Left lung (tissue), 10 donors: ENCODE measurements around the gene RBM26. TPM values are rescaled to one million over a fixed set of nuclear protein-coding genes. Genes with fewer than 3 reads are reported as not detected.

Experiments used
- ATAC-seq: fragments of 200-7000 bp; cut with Tn5 transposase; one replicate; pipeline ENCODE4 v1.9.1; 2020; ENCODE audit warnings: moderate library complexity
- DNase-seq, 4 donors: peaks; one replicate each; pipeline ENCODE4 v3.0.0-alpha.2; 2013 to 2020
- H3K27ac ChIP-seq, 2 donors: fragments of 200-600 bp; sonication (generic) in 1 of 2; one replicate each; pipeline versions ENCODE4 v1.5.0 to v1.8.0; 2020 to 2021
- H3K27me3 ChIP-seq, 2 donors: fragments of 200-600 bp; sonication (generic) in 1 of 2; one replicate each; pipeline versions ENCODE4 v1.5.0 to v1.8.0; 2020 to 2021
- H3K36me3 ChIP-seq, 2 donors: fragments of 200-600 bp; sonication (generic) in 1 of 2; one replicate each; pipeline versions ENCODE4 v1.5.0 to v1.8.0; 2020 to 2021
- H3K4me1 ChIP-seq, 2 donors: fragments of 200-600 bp; one replicate each; pipeline ENCODE4 v1.8.0; 2021
- H3K4me3 ChIP-seq, 2 donors: fragments of 200-600 bp; sonication (generic) in 1 of 2; one replicate each; pipeline versions ENCODE4 v1.5.0 to v1.8.0; 2020 to 2021; ENCODE audit warnings: mild to moderate bottlenecking in 1 of 2
- H3K9me3 ChIP-seq, 2 donors: fragments of 200-600 bp; sonication (generic) in 1 of 2; one replicate each; pipeline versions ENCODE4 v1.5.0 to v1.8.0; 2020 to 2021
- CTCF ChIP-seq, 2 donors: fragments of 200-600 bp; sonication (generic) in 1 of 2; IDR thresholded peaks; one replicate each; pipeline versions ENCODE4 v1.5.0 to v1.8.0; 2021; ENCODE audit warnings: antibody characterized with exemption in 2 of 2
- intact Hi-C, 2 donors: fragments of 100-400 bp; cut with DNase I; formaldehyde crosslinking; loops; one replicate each; pipeline versions ENCODE4 v1.11.2 to v1.14.2; 2022
- polyA plus RNA-seq, 6 donors: library from polyadenylated mRNA; unstranded; fragments of 120-200 nt; gene quantifications; one replicate each; pipeline ENCODE4 v1.2.1, GENCODE V29; 2013; ENCODE audit not compliant: insufficient read length in 6 of 6
- total RNA-seq, 2 donors: library from RNA; stranded (reverse); fragmentation: NEBNext Ultra II Directional; extraction: Animal tissue kit (Norgen Biotek cat#: 25700); gene quantifications; one replicate each; pipeline ENCODE4 v1.2.1, GENCODE V29; 2021
- donor health status: DM: no; HTN: yes; CAD: no.
- donor health status: DM: no; HTN: no; CAD: no.

The RBM26 gene
- total and polyA plus RNA-seq, 8 donors, result 29.0 to 115 (median 110) TPM

GRCh38 chr13:79417741-79418140 lies 11.7 kb upstream of the RBM26 start:
- intact Hi-C loops, result no loop called here
- ATAC-seq (no peak), DNase-seq (no peak)
- Histone ChIP-seq H3K27me3 (no peaks in the 10 kb centered on the region), H3K4me3 (no peak overlapping the region), H3K27ac (no peak overlapping the region), H3K9me3 (no peaks in the 10 kb centered on the region), H3K36me3 (peaks cover 0 to 7% of the 10 kb centered on the region in 2 donors), H3K4me1 (no peaks in the 10 kb centered on the region)
- TF ChIP-seq CTCF (IDR thresholded peaks at IDR 0.05), result no peak

GRCh38 chr13:79413521-79413920 lies 7.5 kb upstream of the RBM26 start:
- no peak for TF ChIP-seq CTCF (IDR thresholded peaks at IDR 0.05)
- H3K4me1 ChIP-seq, result no peaks in the 10 kb centered on the region
- H3K4me3 ChIP-seq, result no peak overlapping the region
- peaks cover 0 to 7% of the 10 kb centered on the region in 2 donors for H3K36me3 ChIP-seq
- H3K27ac ChIP-seq, result no peak overlapping the region
- intact Hi-C loops, result no loop called here
- DNase-seq, result no peak
- no peaks in the 10 kb centered on the region for H3K27me3 ChIP-seq
- no peaks in the 10 kb centered on the region for H3K9me3 ChIP-seq
- peak; percentile 84 for ATAC-seq

DNA sequence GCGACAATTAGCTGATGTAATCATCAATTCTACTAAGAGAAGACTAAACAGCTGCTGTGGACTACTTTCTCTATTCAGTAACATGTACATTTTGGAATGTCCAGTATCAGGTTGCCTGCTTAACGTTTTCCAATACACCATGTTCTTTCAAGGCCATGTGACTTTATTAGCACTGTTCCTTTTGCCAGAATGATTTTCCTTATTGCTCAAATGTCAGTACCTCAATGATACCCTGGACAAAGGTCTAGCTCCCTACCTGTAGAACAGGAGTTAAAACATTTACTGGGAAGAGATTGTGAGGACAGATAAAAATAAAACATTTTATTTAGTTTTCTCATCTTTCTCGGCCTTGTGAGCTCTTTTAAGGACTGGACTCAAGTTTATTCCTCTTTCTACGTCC lies 3.8 kb upstream of the RBM26 start:
- Histone ChIP-seq H3K4me1 (peaks cover 7 to 18% of the 10 kb centered on the region in 2 donors), H3K27me3 (no peaks in the 10 kb centered on the region), H3K9me3 (no peaks in the 10 kb centered on the region), H3K27ac (no peak overlapping the region), H3K4me3 (no peak overlapping the region), H3K36me3 (peaks cover 0 to 7% of the 10 kb centered on the region in 2 donors)
- DNase-seq (no peak), ATAC-seq (no peak)
- TF ChIP-seq CTCF (IDR thresholded peaks at IDR 0.05), result no peak
- intact Hi-C loops, result no loop called here

- no peaks in the 10 kb centered on the region for H3K36me3 ChIP-seq
- peak overlapping the region in 1 of 2 donors; percentile 88 for H3K4me3 ChIP-seq
- TF ChIP-seq CTCF (IDR thresholded peaks at IDR 0.05), result no peak
Observed at GRCh38 chr13:79407349-79407979, 1.4 kb upstream of the RBM26 start.

GRCh38 chr13:79406597-79406908 lies 498 bp upstream of the RBM26 start:
- H3K27me3 ChIP-seq, result no peaks in the 10 kb centered on the region
- intact Hi-C loops, result no loop called here
- peak; percentile 37 for ATAC-seq

More at GRCh38 chr13:79407349-79407979, 1.4 kb upstream of the RBM26 start:
- H3K27ac ChIP-seq, result no peak overlapping the region
- ATAC-seq (peak; percentile 3), DNase-seq (no peak)
- intact Hi-C loops, result no loop called here
- no peaks in the 10 kb centered on the region for H3K9me3 ChIP-seq
- H3K4me1 ChIP-seq, result peaks cover 26 to 42% of the 10 kb centered on the region in 2 donors
- no peaks in the 10 kb centered on the region for H3K27me3 ChIP-seq

More at GRCh38 chr13:79406597-79406908, 498 bp upstream of the RBM26 start:
- no peak for DNase-seq
- Histone ChIP-seq H3K4me1 (peaks cover 34 to 51% of the 10 kb centered on the region in 2 donors), H3K9me3 (no peaks in the 10 kb centered on the region), H3K36me3 (no peaks in the 10 kb centered on the region), H3K4me3 (peak overlapping the region; percentile 85 to 88), H3K27ac (peak overlapping the region; percentile 95 to 96)
- TF ChIP-seq CTCF (IDR thresholded peaks at IDR 0.05), result no peak
